GM19025 (cell line): ENCODE data around the gene RNASEH2B.

Experiments
- ATAC-seq: cut with Tn5 transposase; IDR thresholded peaks from one replicate; pipeline ENCODE4 v1.9.1; 2021; ENCODE audit warnings: mild to moderate bottlenecking, low read depth, moderate library complexity; ENCODE audit not compliant: unreplicated experiment

Gene RNASEH2B

DNA sequence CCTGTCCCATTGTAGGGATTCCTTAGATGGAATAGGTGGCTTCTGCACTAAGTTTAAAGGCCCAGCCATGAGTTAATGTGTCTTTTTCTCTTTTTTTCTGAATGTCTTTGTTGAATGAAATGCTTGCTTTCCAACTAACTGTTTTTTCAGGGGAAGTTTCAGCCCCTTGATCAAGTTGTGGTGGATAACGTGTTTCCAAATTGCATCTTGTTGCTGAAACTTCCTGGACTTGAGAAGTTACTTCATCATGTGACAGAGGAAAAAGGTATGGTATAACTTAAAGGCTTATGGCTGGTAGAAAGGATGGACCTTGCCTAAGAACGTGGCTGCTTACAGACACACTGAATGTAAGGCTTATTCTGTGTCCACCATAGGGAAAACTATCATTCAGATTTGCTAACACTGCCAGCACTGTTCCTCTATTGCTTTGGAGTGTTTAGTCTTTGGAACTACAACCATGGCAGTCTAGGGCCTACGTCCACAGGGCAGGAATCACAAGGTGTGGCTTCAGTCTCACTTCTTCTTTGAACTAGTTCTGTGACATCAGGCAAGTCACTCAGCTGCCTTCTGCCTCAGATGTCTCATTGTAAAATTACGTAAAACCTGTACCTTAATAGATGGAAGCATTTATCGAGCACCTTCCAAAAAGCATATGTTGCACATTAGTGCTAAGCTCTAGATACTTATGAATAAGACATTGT lies 25.3 kb downstream of the RNASEH2B start:
- no peak for ATAC-seq

DNA sequence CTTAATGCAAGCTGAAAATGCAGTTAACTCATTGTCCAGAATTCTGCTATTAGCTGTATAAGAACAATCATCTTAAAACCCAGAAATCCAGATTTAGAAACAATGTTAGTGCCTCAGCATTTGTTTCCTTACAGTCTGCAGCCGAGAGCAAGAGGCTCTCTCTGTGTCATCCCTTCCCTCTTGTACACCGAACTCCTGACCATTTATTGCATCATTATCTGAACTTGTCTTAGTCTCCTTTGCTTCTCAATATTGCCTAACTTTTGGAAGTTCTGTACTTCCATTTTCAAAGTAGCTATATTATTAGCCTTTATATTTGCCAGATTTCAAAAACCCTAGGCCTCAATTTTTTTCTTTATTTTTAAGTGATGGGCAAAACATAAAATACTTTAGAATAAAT lies 27.1 kb downstream of the RNASEH2B start:
- no peak for ATAC-seq

DNA sequence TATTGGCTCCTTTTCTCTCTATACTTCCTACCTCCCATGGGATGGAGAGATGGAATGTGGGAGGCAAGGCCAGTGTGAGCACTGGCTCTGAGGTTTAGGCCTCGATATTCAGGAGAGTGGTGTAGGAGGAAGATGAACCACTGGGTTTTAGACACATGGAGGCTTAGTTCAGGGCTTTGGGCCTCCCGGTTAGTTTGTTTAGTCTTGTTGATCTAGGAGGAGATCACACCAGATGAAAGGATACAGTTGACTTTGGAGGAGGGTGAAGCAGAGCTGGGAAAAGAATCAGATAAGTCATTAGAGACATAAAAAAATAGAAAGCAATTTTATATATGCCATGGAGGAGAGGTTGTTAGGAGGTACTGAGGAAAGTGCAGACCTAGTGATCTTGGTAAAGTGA lies 30.9 kb downstream of the RNASEH2B start:
- ATAC-seq, result no peak

DNA sequence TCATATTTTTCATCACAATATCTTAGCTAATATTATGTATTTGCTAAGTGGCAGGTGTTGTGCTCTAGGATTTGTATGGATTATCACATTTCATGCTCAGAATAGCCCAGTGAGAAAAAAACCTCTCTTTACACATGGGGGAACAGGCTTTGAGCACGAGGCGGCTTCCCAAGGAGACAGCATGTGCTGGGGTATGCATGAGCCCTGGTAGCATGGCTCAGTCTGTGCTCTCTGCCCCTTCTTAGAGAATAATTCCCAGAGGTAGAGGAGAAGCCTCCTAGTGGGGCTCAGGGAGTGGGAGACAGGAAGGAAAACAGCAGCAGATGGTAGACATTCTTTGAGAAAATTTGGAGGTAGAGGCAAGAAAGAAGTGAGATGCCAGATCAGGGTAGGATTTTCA lies 31.6 kb downstream of the RNASEH2B start:
- ATAC-seq, result no peak

DNA sequence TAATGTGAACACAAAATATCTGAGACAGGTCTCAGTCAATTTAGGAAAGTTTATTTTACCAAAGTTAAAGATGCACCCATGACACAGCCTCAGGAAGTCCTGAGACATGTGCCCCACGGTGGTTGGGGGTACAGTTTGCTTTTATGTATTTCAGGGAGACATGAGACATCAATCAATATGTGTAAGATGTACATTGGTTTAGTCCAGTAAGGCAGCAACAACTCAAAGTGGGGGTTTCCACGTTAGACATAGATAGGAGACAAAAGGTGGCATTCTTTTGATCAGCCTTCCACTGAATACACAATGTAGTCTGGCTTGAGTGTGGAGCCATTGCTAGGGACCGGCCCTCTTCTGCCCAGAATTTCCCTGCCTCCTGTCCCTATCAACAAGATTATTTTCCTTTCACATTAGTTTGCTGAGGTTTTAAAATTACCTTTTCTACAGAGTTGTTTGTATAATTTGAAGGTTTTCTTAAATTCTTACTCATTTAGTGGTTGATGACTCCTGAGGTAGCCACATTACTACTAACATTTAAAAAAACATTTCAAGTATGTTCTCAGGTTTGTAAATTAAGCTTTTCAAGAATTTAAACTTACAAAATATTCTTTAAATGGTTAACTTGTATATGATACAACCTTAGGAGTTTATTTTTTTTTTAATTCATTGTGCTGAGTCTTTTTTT lies 33.2 kb downstream of the RNASEH2B start:
- ATAC-seq, result no peak

DNA sequence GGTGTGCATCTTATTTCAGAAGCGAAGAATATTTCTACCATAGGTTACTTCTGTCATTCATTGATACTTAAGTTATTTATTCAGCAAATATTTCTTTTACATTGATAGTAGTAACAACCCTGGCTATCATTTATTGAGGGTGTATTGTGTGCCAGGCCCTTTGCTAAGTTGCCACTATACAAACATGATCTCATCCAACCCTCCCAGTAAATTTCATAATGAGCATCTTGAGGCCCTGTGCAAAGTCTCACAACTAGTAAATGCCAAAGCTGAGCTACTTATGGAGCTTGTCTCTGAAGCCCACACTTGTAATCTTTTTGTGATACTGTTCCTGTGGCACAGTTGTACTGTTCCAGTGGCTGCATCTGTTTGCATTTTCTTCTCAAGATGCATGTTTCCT lies 36.1 kb downstream of the RNASEH2B start:
- ATAC-seq, result no peak

DNA sequence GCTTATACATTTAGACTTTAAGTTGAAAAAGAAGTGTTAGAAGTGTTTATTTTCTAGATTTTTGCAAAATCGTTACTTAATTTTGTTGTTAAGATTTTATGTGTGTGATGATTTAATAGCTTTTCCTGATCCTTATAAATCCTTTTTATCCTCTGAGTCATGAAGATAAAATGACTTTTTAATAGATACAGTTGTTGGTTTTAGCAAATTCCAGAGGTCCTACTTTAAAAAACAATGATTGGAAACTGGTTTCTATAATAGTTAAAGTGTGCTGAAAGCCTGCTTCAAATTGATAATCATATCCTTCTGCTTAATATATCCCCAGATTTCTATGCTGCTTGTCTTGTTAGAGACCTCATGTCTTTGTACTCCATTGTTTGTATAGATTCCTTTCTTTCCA lies 39.0 kb downstream of the RNASEH2B start:
- no peak for ATAC-seq

DNA sequence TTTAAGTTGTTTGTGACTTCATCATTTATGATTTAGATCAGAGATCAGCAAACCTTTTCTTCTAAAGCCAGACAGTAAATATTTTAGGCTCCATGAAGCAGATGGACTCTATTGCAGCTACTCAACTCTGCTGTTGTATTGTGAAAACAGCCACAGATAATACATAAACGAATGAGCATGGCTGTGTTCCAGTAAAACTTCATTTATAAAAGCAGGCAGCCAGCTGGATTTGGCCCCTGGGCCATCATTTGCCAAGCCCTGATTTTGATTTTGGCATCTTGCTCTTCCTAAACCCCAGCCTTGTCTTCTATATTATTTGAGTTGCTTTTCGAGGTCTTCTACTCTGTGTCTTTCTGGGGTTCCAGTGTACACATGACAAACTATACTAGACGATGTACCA lies 41.3 kb downstream of the RNASEH2B start:
- no peak for ATAC-seq

DNA sequence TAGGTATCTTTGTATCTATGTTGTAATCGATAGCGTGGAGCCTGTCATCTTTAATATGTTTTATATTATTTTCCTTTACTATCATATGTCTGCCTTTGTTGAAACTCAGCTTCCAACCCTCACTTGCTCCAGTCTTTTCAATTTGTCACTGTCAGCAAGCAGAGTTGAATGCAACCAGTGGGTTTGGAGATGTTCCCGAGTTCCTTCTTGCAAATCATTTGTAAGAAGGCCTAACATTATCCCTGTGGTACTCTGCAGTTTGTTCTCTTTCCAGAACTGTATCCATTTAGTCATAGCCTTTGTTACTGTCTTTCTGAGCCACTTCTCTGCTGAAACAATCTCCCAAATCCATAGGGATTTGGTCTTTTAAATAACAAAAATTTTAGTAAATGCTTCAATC lies 41.8 kb downstream of the RNASEH2B start:
- ATAC-seq, result no peak

DNA sequence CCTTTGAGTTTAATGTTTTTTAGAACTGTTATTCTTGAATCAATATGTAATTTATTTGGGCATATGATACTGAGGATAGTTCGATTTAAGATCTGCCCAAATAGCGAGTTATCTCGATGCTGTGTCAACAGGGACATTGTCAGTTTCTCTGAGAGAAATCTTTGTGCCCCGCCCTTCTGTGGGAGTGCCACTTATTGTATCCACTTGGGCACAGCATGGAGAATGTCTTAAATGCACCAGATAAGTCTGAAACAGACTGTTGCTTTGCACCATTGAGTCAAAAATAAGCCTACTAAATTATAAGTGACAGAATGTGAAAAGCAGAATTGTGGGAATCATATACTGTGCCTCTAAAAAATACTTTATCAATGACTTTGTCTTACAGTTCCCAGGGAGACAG lies 45.6 kb downstream of the RNASEH2B start:
- no peak for ATAC-seq

DNA sequence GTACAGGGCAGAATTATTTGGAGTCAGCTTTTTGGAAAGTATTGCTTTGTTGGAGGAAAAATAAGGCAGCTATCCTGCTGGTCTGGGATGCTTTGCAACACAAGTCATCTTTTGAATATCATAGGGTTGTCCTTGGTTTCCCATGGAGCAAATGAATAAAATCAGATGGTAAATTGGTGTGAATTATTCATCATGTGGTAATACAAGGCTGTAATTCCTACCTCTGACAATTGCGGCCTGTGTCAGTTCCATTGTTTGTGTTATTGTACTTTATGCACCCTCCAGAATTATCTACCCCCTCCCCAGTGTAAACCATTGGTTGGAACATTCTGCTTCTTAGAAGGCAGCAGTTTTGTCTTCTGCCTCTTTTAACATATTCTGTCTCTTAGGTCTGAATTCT lies 46.2 kb downstream of the RNASEH2B start:
- ATAC-seq, result no peak

DNA sequence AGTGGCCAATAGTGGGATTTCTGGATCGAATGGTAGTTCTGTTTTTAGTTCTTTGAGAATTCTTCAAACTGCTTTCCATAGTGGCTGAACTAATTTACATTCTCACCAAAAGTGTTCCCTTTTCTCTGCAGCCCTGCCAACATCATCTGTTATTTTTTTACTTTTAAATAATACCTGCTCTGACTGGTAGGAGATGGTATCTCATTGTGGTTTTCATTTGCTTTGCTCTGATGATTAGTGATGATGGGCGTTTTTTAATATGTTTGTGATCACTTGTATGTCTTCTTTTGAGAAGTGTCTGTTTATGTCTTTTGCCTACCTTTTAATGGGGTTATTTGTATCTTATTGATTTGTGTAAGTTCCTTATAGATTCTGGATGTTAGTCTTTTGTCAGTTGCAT lies 48.0 kb downstream of the RNASEH2B start:
- no peak for ATAC-seq

DNA sequence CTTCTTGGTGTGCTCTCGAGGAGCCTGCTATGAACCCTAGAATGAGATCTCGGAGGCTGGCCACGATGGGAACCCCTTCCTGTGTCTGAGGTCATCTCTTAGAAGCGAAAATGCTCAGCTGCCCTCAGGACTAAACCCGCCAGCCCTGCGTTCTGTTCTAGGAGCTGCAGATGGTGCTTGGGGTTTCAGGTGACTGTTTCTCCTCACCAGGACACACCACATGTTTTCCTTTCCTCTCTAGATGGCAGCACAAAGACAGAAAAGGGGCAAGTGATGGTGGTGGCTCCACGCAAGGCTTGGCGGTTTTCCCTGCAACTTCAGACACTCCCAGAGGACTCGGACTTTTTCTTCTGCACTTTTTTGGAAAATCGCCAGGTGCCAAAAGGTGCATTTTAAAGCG lies 60.1 kb downstream of the RNASEH2B start:
- no peak for ATAC-seq

DNA sequence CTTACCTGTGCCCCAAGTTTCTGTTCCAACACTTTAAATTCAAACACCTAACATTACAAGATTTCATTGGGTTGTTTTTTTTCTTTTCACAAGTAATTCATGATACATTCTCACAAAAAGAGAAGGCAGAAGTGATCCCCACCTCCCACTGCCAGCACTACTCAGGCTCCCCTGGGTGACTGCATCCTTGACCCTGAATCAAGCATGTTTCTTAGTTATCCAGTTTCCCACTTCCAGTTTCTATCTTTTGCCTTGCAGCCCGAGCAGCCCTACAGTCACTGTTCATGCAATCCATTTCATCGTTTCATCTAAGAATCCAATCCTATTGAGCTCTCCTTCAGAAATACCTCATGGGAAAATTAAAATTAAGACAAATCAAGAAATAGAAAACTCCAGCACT lies 61.4 kb downstream of the RNASEH2B start:
- no peak for ATAC-seq

DNA sequence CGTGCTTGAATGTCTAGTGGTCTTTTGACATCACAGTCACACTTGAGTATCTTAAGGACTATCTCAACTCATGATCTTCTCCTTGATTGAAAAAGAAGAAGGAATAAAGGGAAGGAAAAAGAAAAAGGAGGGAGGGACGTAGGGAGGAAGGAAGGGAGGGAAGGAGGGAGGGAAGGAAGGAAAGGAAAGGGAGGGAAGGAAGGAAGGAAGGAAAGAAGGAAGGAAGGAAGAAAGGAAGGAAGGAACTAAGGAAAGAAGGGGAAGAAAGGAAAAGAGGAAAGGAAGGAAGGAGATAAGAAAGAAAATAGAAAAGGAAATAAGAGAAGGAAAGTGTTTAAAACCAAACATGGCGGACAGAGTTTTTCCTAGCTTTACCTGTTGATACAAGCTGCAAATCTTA lies 64.7 kb downstream of the RNASEH2B start:
- ATAC-seq, result no peak

DNA sequence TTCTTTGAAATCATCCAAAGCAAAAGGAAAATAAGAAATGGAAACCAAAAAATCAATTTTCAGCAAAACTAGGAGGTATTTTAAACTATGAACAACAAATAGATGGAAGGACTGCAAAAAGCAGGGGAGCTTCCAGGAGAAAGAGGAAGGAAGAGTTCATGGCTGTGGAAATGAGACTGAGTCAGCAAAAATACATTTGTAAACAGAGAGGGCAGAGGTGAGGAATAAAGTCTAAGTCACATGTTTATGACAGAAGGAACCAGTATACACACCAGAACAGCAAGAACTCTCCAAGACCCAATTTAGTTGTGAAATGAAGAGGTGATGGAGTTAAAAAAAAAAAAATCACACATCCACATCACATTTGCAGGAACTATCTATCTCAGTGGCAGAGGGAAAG lies 69.6 kb downstream of the RNASEH2B start:
- no peak for ATAC-seq

DNA sequence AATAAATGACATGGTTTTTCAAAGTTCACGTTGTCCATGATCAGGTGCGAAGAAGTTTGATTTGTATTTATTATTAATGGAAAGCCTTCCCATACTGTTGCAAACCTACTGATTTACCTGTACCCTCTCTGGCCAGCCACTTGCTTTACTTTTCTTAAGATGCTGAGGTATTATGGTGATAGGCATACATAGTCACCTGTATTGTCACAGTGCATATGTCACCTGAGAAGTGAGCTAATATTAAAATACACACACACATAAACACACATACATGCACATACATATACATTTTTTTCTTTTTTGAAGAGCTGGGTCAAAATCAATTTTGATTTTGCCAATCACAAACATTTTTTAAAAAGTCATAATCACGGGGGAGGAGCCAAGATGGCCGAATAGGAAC lies 72.1 kb downstream of the RNASEH2B start:
- no peak for ATAC-seq

DNA sequence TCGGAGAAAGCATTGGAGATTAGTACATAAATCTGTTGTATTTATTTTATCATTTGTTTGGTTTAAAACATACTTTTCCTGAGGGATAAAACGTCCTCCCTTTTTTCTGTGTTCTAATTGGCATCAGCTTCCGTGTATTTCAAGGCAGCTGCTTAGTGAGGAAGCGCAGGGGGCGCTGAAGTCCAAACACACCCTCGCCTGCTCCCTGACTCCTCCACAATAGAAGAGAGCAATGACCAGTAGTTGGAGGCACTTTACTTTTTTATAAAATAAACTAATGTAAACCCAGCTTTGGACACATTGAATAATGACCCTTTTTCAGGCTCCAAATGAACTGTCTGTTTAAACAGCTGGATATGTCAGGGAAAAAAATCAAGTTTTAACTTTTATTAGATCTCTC lies 79.9 kb downstream of the RNASEH2B start:
- no peak for ATAC-seq

DNA sequence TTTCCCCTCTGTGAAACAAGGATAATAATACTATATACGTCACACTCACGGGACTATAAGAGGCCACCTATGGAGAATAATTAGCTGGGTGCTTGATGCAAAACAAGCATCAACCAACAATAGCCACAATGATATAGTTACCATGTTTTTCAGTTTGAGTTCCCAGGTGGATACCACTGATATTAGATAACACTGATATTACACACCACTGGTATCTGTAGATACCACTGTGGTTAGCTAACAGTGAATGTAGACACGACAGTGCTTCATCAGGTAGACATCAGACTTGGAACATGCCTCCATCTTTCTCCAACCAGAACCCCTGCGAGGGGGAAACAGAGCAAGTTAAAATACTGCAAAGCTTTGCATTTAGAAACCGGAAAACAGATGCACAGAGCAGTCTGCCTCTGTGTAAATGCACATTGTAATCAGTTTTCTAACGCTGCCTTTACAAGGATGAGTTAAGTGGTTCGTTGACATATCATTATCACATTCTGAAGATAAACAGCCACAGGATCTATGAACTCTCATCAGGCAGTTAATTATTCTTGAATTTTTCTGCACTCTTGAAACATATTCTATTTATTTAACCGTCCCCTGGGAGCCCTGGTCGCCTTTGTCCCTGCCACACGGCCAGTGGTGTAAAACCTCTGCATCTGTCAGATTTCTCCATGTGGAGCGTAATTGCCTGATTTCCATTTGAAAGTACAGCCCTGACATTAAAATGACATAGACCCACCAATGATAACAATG lies 80.7 kb downstream of the RNASEH2B start:
- ATAC-seq, result no peak

DNA sequence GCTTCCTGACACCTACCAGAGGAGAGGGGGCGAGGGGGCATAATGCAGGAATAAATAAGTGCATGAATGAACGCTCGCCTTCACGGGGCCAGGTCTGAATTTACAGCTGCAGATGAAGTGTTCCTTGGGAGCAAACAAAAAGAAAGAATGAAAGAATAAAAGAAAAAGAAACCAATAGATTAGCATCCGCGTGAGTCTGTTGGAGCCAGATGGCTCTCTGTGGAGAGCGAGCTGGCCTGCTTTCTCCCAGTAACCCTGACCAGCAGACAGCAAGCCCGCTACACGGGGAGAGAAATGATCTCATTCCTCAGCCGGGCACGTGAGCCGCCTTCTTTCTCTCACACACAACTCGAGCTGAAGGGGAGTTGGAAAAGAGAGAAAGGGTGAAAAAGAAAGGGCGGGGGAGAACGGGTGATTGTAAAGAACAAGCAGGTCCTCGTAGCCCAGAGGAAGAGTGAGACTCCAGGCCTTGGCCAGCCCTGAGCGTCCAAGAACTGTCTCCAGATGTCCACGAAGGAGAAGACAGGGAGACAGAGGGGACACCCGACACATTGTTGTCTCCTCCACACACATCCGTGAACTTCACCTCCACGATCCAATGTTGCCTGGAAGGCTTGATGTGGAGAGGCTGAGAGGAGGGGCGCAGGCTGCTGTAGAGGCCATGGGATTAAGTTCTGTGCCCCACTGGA lies 81.4 kb downstream of the RNASEH2B start:
- ATAC-seq, result no peak
